MM.1S (cell line): Measurements from ENCODE around the gene NANS.

Experiments used
- DNase-seq: peaks from one replicate; pipeline ENCODE4 v3.0.0-alpha.2; 2015
- H2AFZ ChIP-seq: fragments of 300-600 bp; sonication (generic); 2 replicates; pipeline ENCODE4 v1.6.0; 2016; ENCODE audit warnings: antibody characterized with exemption, low read length
- H3F3A ChIP-seq: fragments of 300-600 bp; sonication (generic); 2 replicates; pipeline ENCODE4 v1.6.1; 2016; ENCODE audit warnings: mild to moderate bottlenecking, antibody characterized with exemption, low read length, moderate library complexity, mixed read lengths; ENCODE audit not compliant: insufficient read depth
- H3K27ac ChIP-seq: fragments of 300-600 bp; sonication (generic); 2 replicates; pipeline ENCODE4 v1.5.1; 2016; ENCODE audit warnings: mild to moderate bottlenecking, low read length
- H3K27me3 ChIP-seq: fragments of 300-600 bp; sonication (generic); replicated peaks from 2 replicates; pipeline ENCODE4 v1.6.0; 2016; ENCODE audit warnings: low read length; ENCODE audit not compliant: insufficient read depth
- H3K36me3 ChIP-seq: fragments of 300-600 bp; sonication (generic); replicated peaks from 2 replicates; pipeline ENCODE4 v1.6.1; 2016; ENCODE audit warnings: mild to moderate bottlenecking, low read length, mixed read lengths; ENCODE audit not compliant: insufficient read depth
- H3K4me1 ChIP-seq: fragments of 300-600 bp; sonication (generic); 2 replicates; pipeline ENCODE4 v1.6.1; 2016; ENCODE audit warnings: low read length, mixed read lengths
- H3K4me2 ChIP-seq: fragments of 300-600 bp; sonication (generic); 2 replicates; pipeline ENCODE4 v1.6.0; 2016; ENCODE audit warnings: low read depth, low read length
- H3K4me3 ChIP-seq: fragments of 300-600 bp; sonication (generic); 2 replicates; pipeline ENCODE4 v1.5.1; 2016; ENCODE audit warnings: low read length, mixed read lengths
- H3K79me2 ChIP-seq: fragments of 300-600 bp; sonication (generic); 2 replicates; pipeline ENCODE4 v1.6.1; 2016; ENCODE audit warnings: mixed run types, low read length, mixed read lengths
- H3K9ac ChIP-seq: fragments of 300-600 bp; sonication (generic); 2 replicates; pipeline ENCODE4 v1.6.1; 2016; ENCODE audit warnings: low read length, mixed read lengths
- H3K9me2 ChIP-seq: fragments of 300-600 bp; sonication (generic); replicated peaks from 2 replicates; pipeline ENCODE4 v1.6.1; 2016; ENCODE audit warnings: mild to moderate bottlenecking, low read length, mixed read lengths; ENCODE audit not compliant: insufficient read depth
- H3K9me3 ChIP-seq: fragments of 300-600 bp; sonication (generic); replicated peaks from 2 replicates; pipeline ENCODE4 v1.6.1; 2016; ENCODE audit warnings: mild to moderate bottlenecking, low read length, mixed read lengths; ENCODE audit not compliant: insufficient read depth
- H4K20me1 ChIP-seq: fragments of 300-600 bp; sonication (generic); 2 replicates; pipeline ENCODE4 v1.6.1; 2016; ENCODE audit warnings: mild to moderate bottlenecking, low read length, moderate library complexity, mixed read lengths; ENCODE audit not compliant: insufficient read depth
- CTCF ChIP-seq: fragments of 300-600 bp; sonication (generic); IDR thresholded peaks from 2 replicates; pipeline ENCODE4 v1.5.1; 2016; ENCODE audit warnings: antibody characterized with exemption, low read length, mixed read lengths
- EZH2 ChIP-seq: fragments of 300-600 bp; sonication (generic); optimal IDR thresholded peaks from 2 replicates; pipeline ENCODE3; 2017; ENCODE audit warnings: low read depth, mild to moderate bottlenecking, antibody characterized with exemption, low read length, mixed read lengths
- EZH2phosphoT487 ChIP-seq: fragments of 300-600 bp; sonication (generic); IDR thresholded peaks from 2 replicates; pipeline ENCODE4 v1.6.1; 2018; ENCODE audit warnings: antibody characterized with exemption, low read length

NANS gene

DNA sequence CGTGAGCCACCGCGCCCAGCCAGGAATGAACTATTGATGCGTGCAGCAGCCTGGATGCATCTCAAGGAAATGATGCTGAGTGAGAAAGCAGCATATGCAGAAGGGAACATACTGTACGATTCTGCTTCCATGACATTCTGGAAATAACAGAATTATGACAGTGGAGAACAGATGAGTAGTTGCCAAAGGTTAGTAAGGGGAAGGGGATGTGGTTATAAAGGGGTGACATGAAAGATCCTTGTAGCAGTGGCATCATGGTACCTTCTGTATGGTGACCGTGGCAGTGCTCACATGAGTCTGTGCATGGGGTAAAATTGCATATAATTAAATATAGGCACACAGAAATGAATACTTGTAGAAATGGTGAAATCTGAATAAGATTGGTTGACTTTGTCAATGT lies 13.0 kb downstream of the NANS start:
- peaks cover 79% of the 10 kb centered on the region for H3K79me2 ChIP-seq
- no peak overlapping the region for H3K4me3 ChIP-seq
- no peak overlapping the region for H2AFZ ChIP-seq
- H3K4me2 ChIP-seq: no peak overlapping the region
- no peak overlapping the region for H3K9ac ChIP-seq
- no peaks in the 10 kb centered on the region for H3K36me3 ChIP-seq
- H3K27ac ChIP-seq: no peak overlapping the region
- H4K20me1 ChIP-seq: no peaks in the 10 kb centered on the region
- no peaks in the 10 kb centered on the region for H3F3A ChIP-seq
- H3K27me3 ChIP-seq: no peaks in the 10 kb centered on the region
- DNase-seq: no peak
- no peaks in the 10 kb centered on the region for H3K9me3 ChIP-seq
- TF ChIP-seq EZH2phosphoT487: no peak
- no peak for TF ChIP-seq EZH2
- no peak for TF ChIP-seq CTCF
- no peaks in the 10 kb centered on the region for H3K9me2 ChIP-seq
- no peaks in the 10 kb centered on the region for H3K4me1 ChIP-seq

DNA sequence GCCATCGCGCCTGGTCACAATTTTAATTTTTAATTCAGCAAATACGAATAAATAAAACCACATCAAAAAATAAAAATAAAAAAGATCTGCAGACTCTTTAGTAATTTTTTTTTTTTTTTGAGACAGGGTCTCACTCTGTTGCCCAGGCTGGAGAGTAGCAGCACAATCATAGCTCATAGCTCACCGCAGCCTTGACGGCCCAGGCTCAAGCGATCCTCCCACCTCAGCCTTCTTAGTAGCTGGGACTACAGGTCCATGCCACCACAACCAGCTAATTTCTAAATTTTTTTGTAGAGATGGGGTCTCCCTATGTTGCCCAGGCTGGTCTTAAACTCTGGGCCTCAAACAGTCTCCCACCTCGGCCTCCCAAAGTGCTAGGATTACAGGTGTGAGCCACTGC lies 14.2 kb downstream of the NANS start:
- no peak for DNase-seq
- Histone ChIP-seq H2AFZ (no peak overlapping the region), H3K9me3 (no peaks in the 10 kb centered on the region), H4K20me1 (no peaks in the 10 kb centered on the region), H3K36me3 (no peaks in the 10 kb centered on the region), H3K27me3 (no peaks in the 10 kb centered on the region), H3F3A (no peaks in the 10 kb centered on the region), H3K9me2 (no peaks in the 10 kb centered on the region), H3K4me1 (no peaks in the 10 kb centered on the region), H3K9ac (no peak overlapping the region), H3K4me3 (no peak overlapping the region), H3K4me2 (no peak overlapping the region), H3K79me2 (peaks cover 85% of the 10 kb centered on the region), H3K27ac (no peak overlapping the region)
- no peak for TF ChIP-seq CTCF
- TF ChIP-seq EZH2phosphoT487: no peak
- TF ChIP-seq EZH2: no peak

DNA sequence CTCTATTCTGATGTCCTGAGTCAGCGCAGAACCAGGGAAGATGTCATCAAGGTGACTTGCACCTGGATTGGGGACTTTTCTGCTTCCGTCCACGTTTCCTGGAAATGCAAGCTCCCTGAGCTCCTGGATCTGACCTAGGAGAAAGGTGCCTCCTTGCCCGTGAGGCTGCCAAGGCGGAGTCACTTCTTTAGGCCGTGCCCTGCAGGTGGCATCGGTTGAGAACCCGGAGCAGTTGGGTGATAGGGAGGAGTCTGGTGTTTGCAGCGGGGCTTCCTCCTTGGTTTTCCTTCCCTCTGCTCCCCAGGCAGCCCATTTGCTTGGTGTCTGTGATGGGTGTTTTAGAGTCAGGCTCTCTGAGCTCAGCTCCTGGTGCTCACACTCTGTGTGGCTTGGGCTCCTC lies 15.2 kb downstream of the NANS start:
- no peaks in the 10 kb centered on the region for H3K9me3 ChIP-seq
- no peak for DNase-seq
- H3K9ac ChIP-seq: no peak overlapping the region
- H3K4me3 ChIP-seq: no peak overlapping the region
- no peak for TF ChIP-seq CTCF
- TF ChIP-seq EZH2: no peak
- TF ChIP-seq EZH2phosphoT487: no peak
- H3K27ac ChIP-seq: no peak overlapping the region
- H4K20me1 ChIP-seq: no peaks in the 10 kb centered on the region
- H3K4me2 ChIP-seq: no peak overlapping the region
- H3K27me3 ChIP-seq: no peaks in the 10 kb centered on the region
- H3K79me2 ChIP-seq: peaks cover 80% of the 10 kb centered on the region
- no peaks in the 10 kb centered on the region for H3K9me2 ChIP-seq
- no peak overlapping the region for H2AFZ ChIP-seq
- no peaks in the 10 kb centered on the region for H3F3A ChIP-seq
- no peaks in the 10 kb centered on the region for H3K4me1 ChIP-seq
- no peaks in the 10 kb centered on the region for H3K36me3 ChIP-seq
